Stomach (tissue), 9 donors: ENCODE measurements around the gene COL13A1. TPM values are rescaled to one million over a fixed set of nuclear protein-coding genes. Genes with fewer than 3 reads are reported as not detected.

Experiments used
- DNase-seq, 2 donors: peaks; one replicate each; pipeline versions ENCODE4 v3.0.0 to v3.0.0-alpha.2; 2013 to 2019
- H3K27ac ChIP-seq, 5 donors: fragments of 200-600 bp in 4 of 5; sonication (generic) in 4 of 5; one replicate each; pipeline ENCODE4 v1.5.1; 2013 to 2019; ENCODE audit warnings: mild to moderate bottlenecking in 1 of 5, moderate library complexity in 1 of 5
- H3K27me3 ChIP-seq, 3 donors: fragments of 200-600 bp; sonication (generic); one replicate each; pipeline ENCODE4 v1.5.1; 2017 to 2019; ENCODE audit warnings: mixed run types in 1 of 3
- H3K36me3 ChIP-seq, 4 donors: fragments of 200-600 bp; sonication (generic); 1 replicate in 3 of 4; 2 replicates in 1 of 4; pipeline ENCODE4 v1.5.1; 2016 to 2019
- H3K4me1 ChIP-seq, 4 donors: fragments of 200-600 bp; sonication (generic); one replicate each; pipeline ENCODE4 v1.5.1; 2016 to 2019
- H3K4me3 ChIP-seq, 4 donors: fragments of 200-600 bp; sonication (generic) in 3 of 4; one replicate each; pipeline ENCODE4 v1.5.1; 2016 to 2019; ENCODE audit warnings: mild to moderate bottlenecking in 1 of 4
- H3K9me3 ChIP-seq, 4 donors: fragments of 200-600 bp; sonication (generic); one replicate each; pipeline ENCODE4 v1.5.1; 2016 to 2019
- EP300 ChIP-seq: sonication (generic); formaldehyde crosslinking; IDR thresholded peaks from one replicate; pipeline ENCODE4 v1.6.1; 2017; ENCODE audit warnings: antibody characterized with exemption
- POLR2A ChIP-seq, 4 donors: fragments of 450-650 bp; IDR thresholded peaks; one replicate each; pipeline ENCODE4 v1.6.1; 2016; ENCODE audit warnings: antibody characterized with exemption in 4 of 4, control low read depth in 2 of 4, mild to moderate bottlenecking in 1 of 4, moderate library complexity in 1 of 4
- POLR2AphosphoS5 ChIP-seq, 3 donors: sonication (generic); formaldehyde crosslinking; IDR thresholded peaks; one replicate each; pipeline ENCODE4 v1.6.1; 2016; ENCODE audit warnings: antibody characterized with exemption in 3 of 3
- WGBS, 5 donors: extraction: QIAGEN DNeasy Blood & Tissue Kit in 3 of 5; methylation state at CpG; one replicate each; pipeline versions ENCODE4 v1.1.5 to v1.1.7; 2013 to 2018; 5-methylcytosine and 5-hydroxymethylcytosine counted together
- intact Hi-C: fragments of 100-400 bp; cut with DNase I; formaldehyde crosslinking; loops from one replicate; pipeline ENCODE4 v1.15.1; 2023; ENCODE audit warnings: low total_unique reads
- polyA plus RNA-seq, 3 donors: library from polyadenylated mRNA; stranded (reverse); fragments of 200-250 nt; gene quantifications; one replicate each; pipeline ENCODE4 v1.2.3, GENCODE V29; 2013
- total RNA-seq, 5 donors: library from RNA; depleted of rRNA; stranded (reverse); fragments of >200 nt; gene quantifications; one replicate each; pipeline versions ENCODE4 v1.1.0 to v1.2.3, GENCODE V29; 2014 to 2016
- TF ChIP-seq, protein P1 (sequence below), 7 experiments: fragments of 450-650 bp in 4 of 7; fragments of 200-600 bp in 3 of 7; sonication (generic) in 3 of 7; IDR thresholded peaks; one replicate each; pipeline ENCODE4 v1.5.1; 2016 to 2019; ENCODE audit warnings: antibody characterized with exemption in 7 of 7, control low read depth in 2 of 7, mild to moderate bottlenecking in 1 of 7
- donor health status: healthy with polysubstance abuse.
- donor health status: Bipolar disorder and iron deficiency.
- donor health status: healthy.

Gene COL13A1
- total and polyA plus RNA-seq, 8 donors: 0.58 to 9.9 (median 6.9) TPM

- TF ChIP-seq POLR2A (IDR thresholded peaks at IDR 0.05) (no peak), POLR2AphosphoS5 (IDR thresholded peaks at IDR 0.05) (no peak), EP300 (no peak)
- TF ChIP-seq, protein P1, sequence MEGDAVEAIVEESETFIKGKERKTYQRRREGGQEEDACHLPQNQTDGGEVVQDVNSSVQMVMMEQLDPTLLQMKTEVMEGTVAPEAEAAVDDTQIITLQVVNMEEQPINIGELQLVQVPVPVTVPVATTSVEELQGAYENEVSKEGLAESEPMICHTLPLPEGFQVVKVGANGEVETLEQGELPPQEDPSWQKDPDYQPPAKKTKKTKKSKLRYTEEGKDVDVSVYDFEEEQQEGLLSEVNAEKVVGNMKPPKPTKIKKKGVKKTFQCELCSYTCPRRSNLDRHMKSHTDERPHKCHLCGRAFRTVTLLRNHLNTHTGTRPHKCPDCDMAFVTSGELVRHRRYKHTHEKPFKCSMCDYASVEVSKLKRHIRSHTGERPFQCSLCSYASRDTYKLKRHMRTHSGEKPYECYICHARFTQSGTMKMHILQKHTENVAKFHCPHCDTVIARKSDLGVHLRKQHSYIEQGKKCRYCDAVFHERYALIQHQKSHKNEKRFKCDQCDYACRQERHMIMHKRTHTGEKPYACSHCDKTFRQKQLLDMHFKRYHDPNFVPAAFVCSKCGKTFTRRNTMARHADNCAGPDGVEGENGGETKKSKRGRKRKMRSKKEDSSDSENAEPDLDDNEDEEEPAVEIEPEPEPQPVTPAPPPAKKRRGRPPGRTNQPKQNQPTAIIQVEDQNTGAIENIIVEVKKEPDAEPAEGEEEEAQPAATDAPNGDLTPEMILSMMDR (IDR thresholded peaks at IDR 0.05): no peak
- H3K4me3 ChIP-seq: no peak overlapping the region
- H3K27ac ChIP-seq: no peak overlapping the region
- H3K27me3 ChIP-seq: no peaks in the 10 kb centered on the region
- DNase-seq: no peak
- intact Hi-C loops: no loop called here
- no peaks in the 10 kb centered on the region for H3K36me3 ChIP-seq
- WGBS, 5 donors: 62 to 78% (median 68%) methylated on average over 6 of the region's 6 CpGs
- no peaks in the 10 kb centered on the region for H3K9me3 ChIP-seq
- H3K4me1 ChIP-seq: peaks cover 0 to 2% (median under 1%) of the 10 kb centered on the region in 4 donors
Observed at GRCh38 chr10:69874449-69874848, 72.7 kb downstream of the COL13A1 start.

DNA sequence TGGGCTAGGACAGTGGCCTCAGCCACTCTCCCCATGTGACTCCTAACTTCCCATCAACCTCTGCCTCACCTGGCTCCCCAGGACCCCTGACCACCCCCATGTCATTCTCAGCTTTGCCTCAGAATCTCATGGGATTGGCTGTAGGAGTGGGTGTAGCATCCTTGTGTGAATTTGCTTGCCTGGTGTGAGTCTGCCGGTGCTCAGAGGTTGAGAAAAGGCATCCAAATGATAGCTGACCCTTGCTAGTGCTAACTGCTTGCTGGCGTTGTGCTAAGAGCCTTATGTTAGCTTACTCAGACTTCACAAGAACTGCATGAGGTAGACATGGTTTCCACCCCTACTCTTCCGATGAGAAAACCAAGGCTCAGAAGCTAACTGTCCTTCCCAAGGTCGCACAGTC lies 74.2 kb downstream of the COL13A1 start:
- WGBS, 5 donors: 70 to 86% (median 80%) methylated on average over 4 of the region's 4 CpGs
- intact Hi-C loops: no loop called here
- Histone ChIP-seq H3K4me1 (peaks cover 0 to 7% (median 0%) of the 10 kb centered on the region in 4 donors), H3K9me3 (no peaks in the 10 kb centered on the region), H3K36me3 (no peaks in the 10 kb centered on the region), H3K4me3 (no peak overlapping the region), H3K27me3 (peaks cover 0 to 14% (median 6%) of the 10 kb centered on the region in 3 donors), H3K27ac (no peak overlapping the region)
- no peak for TF ChIP-seq POLR2AphosphoS5 (IDR thresholded peaks at IDR 0.05)
- TF ChIP-seq EP300: no peak
- no peak for TF ChIP-seq POLR2A (IDR thresholded peaks at IDR 0.05)
- TF ChIP-seq, protein P1 (IDR thresholded peaks at IDR 0.05): no peak
- no peak for DNase-seq

GRCh38 chr10:69876286-69876685 lies 74.6 kb downstream of the COL13A1 start:
- no peaks in the 10 kb centered on the region for H3K9me3 ChIP-seq
- H3K4me3 ChIP-seq: no peak overlapping the region
- no peaks in the 10 kb centered on the region for H3K36me3 ChIP-seq
- H3K4me1 ChIP-seq: peaks cover 0 to 7% (median 0%) of the 10 kb centered on the region in 4 donors
- WGBS, 5 donors: 87 to 92% (median 89%) methylated on average over 8 of the region's 8 CpGs
- TF ChIP-seq POLR2A (IDR thresholded peaks at IDR 0.05): no peak
- no peak for TF ChIP-seq EP300
- TF ChIP-seq POLR2AphosphoS5 (IDR thresholded peaks at IDR 0.05): no peak
- TF ChIP-seq, protein P1 (IDR thresholded peaks at IDR 0.05): no peak
- H3K27ac ChIP-seq: no peak overlapping the region
- no peak for DNase-seq
- peaks cover 0 to 18% (median 11%) of the 10 kb centered on the region in 3 donors for H3K27me3 ChIP-seq
- intact Hi-C loops: no loop called here

- DNase-seq: no peak
- H3K36me3 ChIP-seq: no peaks in the 10 kb centered on the region
- intact Hi-C loops: no loop called here
- no peaks in the 10 kb centered on the region for H3K9me3 ChIP-seq
- peaks cover 0 to 20% (median 11%) of the 10 kb centered on the region in 3 donors for H3K27me3 ChIP-seq
- TF ChIP-seq, protein P1 (IDR thresholded peaks at IDR 0.05): no peak
- TF ChIP-seq EP300 (no peak), POLR2A (IDR thresholded peaks at IDR 0.05) (no peak), POLR2AphosphoS5 (IDR thresholded peaks at IDR 0.05) (no peak)
- WGBS, 5 donors: 88 to 91% (median 89%) methylated on average over 2 to 3 of the region's 3 CpGs
- H3K4me1 ChIP-seq: peaks cover 0 to 7% (median 0%) of the 10 kb centered on the region in 4 donors
- no peak overlapping the region for H3K4me3 ChIP-seq
- no peak overlapping the region for H3K27ac ChIP-seq
Observed at GRCh38 chr10:69876931-69877330, 75.2 kb downstream of the COL13A1 start.
